GM03348 (cell line): Measurements from ENCODE around the gene PDIK1L.

ENCODE experiments used
- DNase-seq: peaks from one replicate; pipeline ENCODE4 v3.0.0; 2012; ENCODE audit warnings: low spot score

PDIK1L gene

GRCh38 chr1:26122988-26123973 is 11.7 kb downstream of the PDIK1L start:
- peak; percentile 48 for DNase-seq

- no peak for DNase-seq
These were observed 13.1 kb downstream of the PDIK1L start for GRCh38 chr1:26124418-26125331.

- DNase-seq = no peak
These were observed 13.8 kb downstream of the PDIK1L start for GRCh38 chr1:26125382-26125781.

DNA sequence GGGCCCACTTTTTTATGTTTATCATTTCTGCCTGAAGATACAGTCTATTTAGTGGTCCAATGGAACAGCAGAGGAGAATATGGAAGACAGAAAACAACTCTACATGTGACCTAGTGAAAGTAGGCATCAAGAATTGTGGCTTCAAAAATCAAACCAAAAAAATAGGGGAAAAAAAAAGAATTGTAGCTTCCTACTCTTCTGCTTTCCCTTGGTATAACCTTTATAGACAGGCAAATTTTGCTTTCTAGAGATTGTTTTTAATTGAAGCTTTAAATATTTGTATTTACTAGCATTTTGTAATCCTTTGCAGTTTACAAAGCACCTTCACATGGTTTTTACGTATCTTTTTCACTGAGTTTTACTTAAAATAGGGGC is 14.3 kb downstream of the PDIK1L start:
- DNase-seq = no peak

DNA sequence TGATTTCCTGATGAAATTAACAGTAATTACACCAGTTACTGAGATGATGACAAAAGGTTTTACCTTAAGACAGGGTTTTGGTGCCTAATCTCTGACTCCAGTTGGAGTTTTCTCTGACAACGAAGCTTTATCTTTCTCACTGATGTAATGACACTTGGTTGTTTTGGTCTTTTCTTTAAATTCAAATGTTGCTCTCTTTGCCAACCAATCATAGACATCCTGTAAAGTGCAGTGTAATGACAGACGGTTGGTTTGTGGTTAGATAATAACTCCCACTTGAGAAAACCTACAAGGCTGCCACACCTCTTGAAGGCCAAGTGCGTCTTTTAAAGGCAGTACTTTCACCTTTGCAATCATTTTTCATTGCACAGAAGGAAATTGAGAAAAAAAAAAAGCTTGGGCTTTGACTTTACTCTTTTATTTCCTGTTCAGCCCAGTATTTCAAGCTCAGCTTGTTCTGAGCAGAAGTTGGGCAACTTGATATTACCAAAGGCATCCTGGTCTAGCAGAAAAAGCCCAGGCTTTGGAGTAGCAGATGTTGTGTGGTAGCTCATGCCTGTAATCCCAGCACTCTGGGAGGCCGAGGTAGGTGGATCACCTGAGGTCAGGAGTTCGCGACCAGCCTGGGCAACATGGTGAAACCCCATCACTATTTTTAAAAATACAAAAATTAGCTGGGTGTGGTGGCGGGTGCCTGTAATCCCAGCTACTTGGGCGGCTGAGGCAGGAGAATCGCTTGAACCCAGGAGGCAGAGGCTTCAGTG is 14.9 kb downstream of the PDIK1L start:
- DNase-seq = no peak

- DNase-seq = no peak
These were observed 15.9 kb downstream of the PDIK1L start for GRCh38 chr1:26127235-26128163.

DNA sequence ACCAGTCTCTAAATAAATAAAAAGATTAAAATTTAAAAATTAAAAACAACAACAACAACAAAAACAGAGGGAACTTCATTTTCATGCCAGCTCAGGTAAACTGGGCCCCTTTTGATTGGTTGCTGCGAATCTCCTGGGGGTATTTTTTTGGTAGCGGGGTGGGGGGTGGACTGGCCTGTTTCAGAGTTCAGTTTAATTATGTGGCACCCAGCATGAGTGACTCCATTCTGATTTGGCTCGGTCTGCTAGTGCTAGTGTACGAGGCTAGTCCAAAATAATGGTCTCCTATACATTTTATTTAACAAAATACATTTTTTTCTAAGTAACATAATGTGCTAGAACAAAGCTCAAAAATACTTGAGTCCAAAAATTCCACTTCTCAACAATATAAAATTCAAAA is 18.2 kb downstream of the PDIK1L start:
- no peak for DNase-seq

GRCh38 chr1:26130695-26131094 is 19.1 kb downstream of the PDIK1L start:
- DNase-seq = no peak

DNA sequence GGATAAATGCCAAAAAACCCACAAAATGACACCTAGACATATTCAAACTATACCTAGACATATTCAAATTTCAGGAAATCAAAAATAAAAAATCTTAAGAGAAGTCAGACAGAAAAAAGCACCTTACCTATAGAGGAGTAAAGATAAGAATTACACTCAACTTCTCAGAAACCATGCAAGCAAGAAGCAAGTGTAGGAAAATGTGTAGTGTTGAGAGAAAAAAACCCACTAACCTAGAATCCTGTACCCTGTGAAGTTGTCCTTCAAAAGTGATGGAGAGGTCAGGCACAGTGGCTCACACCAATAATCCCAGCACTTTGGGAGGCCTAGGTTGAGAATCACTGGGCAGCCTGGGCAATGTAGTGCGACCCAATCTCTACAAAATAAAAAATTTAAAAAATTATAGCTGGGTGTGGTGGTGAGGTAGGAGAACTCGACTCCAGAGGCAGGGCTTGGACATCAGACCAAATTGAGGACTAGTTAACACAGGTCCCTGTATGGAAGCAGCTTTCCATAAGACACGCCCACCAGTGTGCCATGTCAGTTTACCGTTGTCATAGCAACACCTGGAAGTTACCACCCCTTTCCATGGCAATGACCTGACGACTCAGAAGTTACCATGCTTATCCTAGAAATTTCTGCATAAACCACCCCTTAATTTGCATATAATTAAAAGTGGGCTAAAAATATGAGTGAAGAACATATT is 20.7 kb downstream of the PDIK1L start:
- no peak for DNase-seq

- no peak for DNase-seq
These were observed 21.2 kb downstream of the PDIK1L start for GRCh38 chr1:26132834-26133167.

DNA sequence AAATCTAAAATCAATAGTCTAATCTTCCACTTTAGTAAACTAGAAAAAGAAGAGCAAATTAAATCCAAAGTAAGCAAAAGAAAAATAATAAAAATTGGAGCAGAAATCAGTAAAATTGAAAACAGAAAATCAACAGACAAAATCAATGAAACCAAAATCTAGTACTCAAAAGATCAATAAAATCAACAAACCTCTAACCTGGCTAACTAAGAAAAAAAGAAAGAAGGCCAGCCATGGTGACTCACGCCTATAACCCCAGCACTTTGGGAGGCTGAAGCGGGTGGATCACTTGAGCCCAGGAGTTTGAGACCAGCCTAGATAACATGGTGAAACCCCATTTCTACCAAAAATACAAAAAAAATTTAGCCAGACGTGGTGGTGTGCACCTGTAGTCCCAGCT is 22.8 kb downstream of the PDIK1L start:
- no peak for DNase-seq

- DNase-seq = no peak
These were observed 27.4 kb downstream of the PDIK1L start for GRCh38 chr1:26138974-26139558.

DNA sequence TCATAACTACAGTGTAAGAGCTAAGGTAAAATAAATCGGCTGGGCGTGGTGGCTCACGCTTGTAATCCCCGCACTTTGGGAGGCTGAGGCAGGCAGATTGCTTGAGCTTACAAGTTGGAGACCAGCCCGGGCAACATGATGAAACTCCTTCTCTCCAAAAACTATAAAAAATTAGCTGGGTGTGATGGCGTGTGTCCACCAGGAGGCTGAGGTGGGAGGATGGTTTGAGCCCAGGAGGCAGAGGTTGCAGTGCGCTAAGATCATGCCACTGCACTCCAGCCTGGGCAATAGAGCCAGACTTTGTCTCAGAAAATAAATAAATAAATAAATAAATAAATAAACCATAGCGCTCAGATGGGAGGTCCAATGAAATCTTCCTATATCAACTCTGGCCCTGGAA is 30.5 kb downstream of the PDIK1L start:
- DNase-seq = no peak

DNA sequence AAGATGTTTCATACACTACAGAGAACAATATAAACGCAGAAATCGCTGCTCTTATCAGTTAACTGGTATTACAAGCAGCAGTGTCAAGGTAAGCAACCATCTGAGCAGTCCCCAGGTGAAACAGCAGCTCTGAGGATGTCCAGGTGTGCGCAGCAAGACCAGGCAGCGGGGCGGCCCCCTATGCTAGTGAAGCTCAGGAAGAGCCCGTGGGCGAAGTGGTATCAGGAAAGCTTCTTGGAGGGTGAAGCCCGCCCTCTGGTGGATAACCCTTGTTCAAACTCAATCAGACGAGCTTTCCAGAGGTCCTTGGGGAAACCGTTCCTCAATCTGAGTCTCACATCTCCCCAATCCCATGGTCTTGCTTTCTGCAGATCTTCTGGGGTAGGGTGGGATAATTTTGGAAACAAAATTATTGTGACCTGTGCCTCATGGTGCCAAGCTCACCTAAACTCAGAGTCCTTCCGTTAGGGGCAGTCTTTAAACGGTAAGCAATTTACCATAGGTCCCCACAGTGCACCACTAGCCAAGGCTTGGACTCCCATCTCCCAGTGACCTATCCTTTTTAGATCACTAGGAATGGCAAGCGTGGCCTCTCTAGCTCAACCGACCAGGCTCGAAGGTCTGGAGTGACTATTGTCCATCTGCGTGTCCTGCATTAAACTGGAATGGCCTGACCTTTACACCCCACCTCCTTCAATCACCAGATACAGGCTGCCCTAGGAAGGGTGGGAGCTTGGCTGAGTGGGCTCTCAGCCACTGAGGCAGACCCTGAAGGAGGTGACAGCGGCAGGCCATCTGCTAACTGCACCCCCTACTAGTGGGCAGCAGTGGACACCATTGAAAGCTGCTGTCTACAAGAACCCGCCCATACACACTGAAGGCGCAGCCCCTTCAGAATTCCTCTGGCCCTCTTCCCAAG is 33.7 kb downstream of the PDIK1L start:
- DNase-seq = peak; percentile 88

DNA sequence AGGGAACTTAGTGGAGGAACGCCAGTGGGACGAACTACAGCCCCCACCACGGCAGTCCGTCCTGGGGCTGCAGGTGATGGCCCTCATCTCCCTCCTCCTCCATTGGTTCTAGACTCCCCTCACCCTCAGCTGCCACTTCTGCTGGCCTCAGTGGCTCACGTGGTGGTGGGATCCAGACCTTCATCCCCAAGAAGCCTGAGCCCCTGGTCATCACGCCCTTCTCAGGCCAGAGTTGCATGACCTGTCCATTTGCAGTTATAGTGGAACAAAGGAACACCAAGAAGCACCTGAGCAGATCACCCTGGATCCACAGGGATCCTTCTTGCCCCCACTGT is 34.3 kb downstream of the PDIK1L start:
- DNase-seq = no peak

GRCh38 chr1:26148887-26149286 is 37.3 kb downstream of the PDIK1L start:
- no peak for DNase-seq

DNA sequence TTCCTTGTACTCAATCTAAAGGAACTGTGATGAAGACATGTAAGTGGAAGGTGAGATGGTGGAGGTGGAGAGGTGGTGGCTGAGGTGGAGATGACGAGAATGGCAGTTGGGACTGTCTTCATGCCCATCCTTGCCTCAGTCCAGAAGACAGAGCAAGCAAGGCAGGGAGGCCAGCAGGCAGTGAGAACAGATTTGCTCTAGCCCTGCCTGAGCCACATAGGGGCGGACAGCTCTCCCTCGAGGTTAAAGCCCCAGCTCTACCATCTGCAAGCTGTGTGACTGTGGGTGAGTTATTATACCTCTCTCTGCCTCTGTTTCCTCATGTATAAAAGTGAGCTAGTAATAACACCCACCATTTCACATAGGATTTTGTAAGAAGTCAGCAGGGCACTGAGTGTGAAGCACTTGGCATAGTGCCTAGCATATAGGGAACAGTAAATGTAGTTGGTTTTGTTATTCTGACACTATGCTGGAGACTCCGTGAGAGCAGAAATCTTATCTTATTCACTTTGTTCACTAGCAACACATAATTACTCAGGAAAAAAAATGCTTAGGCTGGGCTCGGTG is 42.4 kb downstream of the PDIK1L start:
- DNase-seq = no peak

DNA sequence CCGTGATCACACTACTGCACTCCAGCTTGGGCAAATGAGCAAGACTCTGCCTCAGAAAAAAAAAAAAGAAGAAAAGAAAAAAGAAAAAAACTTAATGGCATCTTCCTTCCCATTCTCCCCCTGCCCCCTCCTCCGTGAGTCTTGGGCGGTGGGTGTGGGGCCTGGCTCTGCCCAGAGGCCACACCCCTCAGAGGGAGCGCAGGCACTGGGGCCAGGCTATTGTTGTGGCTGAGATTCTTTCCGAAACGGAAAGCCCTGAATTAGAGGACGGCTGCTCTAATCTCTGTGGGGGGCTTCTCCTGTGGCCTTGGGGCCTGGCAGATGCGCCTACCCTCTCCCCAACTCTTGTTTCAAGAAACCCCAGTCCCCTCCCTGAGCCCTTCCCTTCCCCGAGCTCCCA is 43.1 kb downstream of the PDIK1L start:
- no peak for DNase-seq
